Myocyte (in vitro differentiated cells): ENCODE data around the gene R3HCC1L. TPM values are rescaled to one million over a fixed set of nuclear protein-coding genes. Genes with fewer than 3 reads are reported as not detected.
"Not testable (repeated sequence)": the region's sequence is repeated elsewhere in the genome, so short reads cannot be mapped to it uniquely, and the experiment has no call there.

Experiments
- DNase-seq: peaks from one replicate; pipeline ENCODE4 v3.0.0-alpha.2; 2012; ENCODE audit warnings: low read depth
- total RNA-seq: library from RNA; depleted of rRNA; stranded (reverse); fragments of >200 nt; gene quantifications from 2 replicates; pipeline ENCODE4 v1.2.3, GENCODE V29; 2014

The R3HCC1L gene
- total RNA-seq, 1 donor from 2014 or later, result 12.2 TPM

GRCh38 chr10:98170249-98171117, 36.0 kb downstream of the R3HCC1L start:
- peak; percentile 41 for DNase-seq

GRCh38 chr10:98172073-98172472, 37.6 kb downstream of the R3HCC1L start:
- peak; percentile 35 for DNase-seq

GRCh38 chr10:98172495-98172894, 38.0 kb downstream of the R3HCC1L start:
- DNase-seq, result peak; percentile 87

GRCh38 chr10:98173260-98173659, 38.8 kb downstream of the R3HCC1L start:
- DNase-seq, result no peak

- DNase-seq, result not testable (repeated sequence)
Observed at GRCh38 chr10:98182351-98182915, 48.0 kb downstream of the R3HCC1L start.

GRCh38 chr10:98186681-98187080, 52.2 kb downstream of the R3HCC1L start:
- no peak for DNase-seq

- DNase-seq, result not testable (repeated sequence)
Observed at GRCh38 chr10:98190773-98191172, 56.3 kb downstream of the R3HCC1L start.

GRCh38 chr10:98193037-98193436, 58.6 kb downstream of the R3HCC1L start:
- DNase-seq, result no peak

- DNase-seq, result no peak
Observed at GRCh38 chr10:98194633-98195032, 60.2 kb downstream of the R3HCC1L start.

- DNase-seq, result no peak
Observed at GRCh38 chr10:98195120-98195519, 60.7 kb downstream of the R3HCC1L start.

- no peak for DNase-seq
Observed at GRCh38 chr10:98196985-98197384, 62.5 kb downstream of the R3HCC1L start.

- no peak for DNase-seq
Observed at GRCh38 chr10:98201760-98202159, 67.3 kb downstream of the R3HCC1L start.

GRCh38 chr10:98202378-98202777, 67.9 kb downstream of the R3HCC1L start:
- DNase-seq, result no peak

GRCh38 chr10:98205351-98205750, 70.9 kb downstream of the R3HCC1L start:
- DNase-seq, result no peak

GRCh38 chr10:98208925-98209324, 74.5 kb downstream of the R3HCC1L start:
- peak; percentile 5 for DNase-seq

- DNase-seq, result no peak
Observed at GRCh38 chr10:98209441-98209840, 75.0 kb downstream of the R3HCC1L start.

GRCh38 chr10:98212196-98212595, 77.7 kb downstream of the R3HCC1L start:
- DNase-seq, result no peak

GRCh38 chr10:98213740-98214139, 79.3 kb downstream of the R3HCC1L start:
- no peak for DNase-seq

GRCh38 chr10:98215373-98215772, 80.9 kb downstream of the R3HCC1L start:
- DNase-seq, result no peak

GRCh38 chr10:98217801-98218200, 83.3 kb downstream of the R3HCC1L start:
- DNase-seq, result no peak

GRCh38 chr10:98223874-98224273, 89.4 kb downstream of the R3HCC1L start:
- DNase-seq, result no peak

GRCh38 chr10:98224509-98224908, 90.1 kb downstream of the R3HCC1L start:
- DNase-seq, result peak; percentile 34

- DNase-seq, result no peak
Observed at GRCh38 chr10:98224996-98225395, 90.5 kb downstream of the R3HCC1L start.
